Measurements from ENCODE around the gene VAT1L.

DNA sequence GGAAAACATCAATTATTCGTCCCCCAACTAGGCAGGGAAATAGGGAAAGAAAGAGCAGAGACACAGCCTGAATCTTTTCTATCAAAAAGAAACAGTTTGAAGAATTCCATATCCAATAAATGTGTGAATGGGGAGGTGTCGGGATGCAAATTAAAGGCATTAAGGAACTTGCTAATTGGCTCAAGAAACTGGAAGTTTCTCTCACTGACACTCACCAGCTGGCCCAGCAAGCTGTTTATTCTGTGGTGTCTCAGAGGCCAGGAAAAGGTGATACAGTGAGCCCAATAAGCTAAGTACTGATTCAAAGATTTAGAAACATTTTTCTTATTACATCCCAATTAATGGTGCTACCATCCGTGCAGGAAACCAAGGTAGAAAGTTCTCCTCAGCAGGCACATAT lies 129.6 kb downstream of the VAT1L start:
- TF ChIP-seq CTCF (IDR thresholded peaks at IDR 0.05) (no peak), ZFX (IDR thresholded peaks at IDR 0.05; ENCODE audit: borderline replicate concordance) (no peak)

Data from 22Rv1 (cell line).